Measurements from ENCODE around the gene LGALS3BP. TPM values are rescaled to one million over a fixed set of nuclear protein-coding genes. Genes with fewer than 3 reads are reported as not detected.

The LGALS3BP gene
- total RNA-seq, 1 experiment from 2014 or later = 361 TPM

- Histone ChIP-seq H3K36me3 (ENCODE audit: control insufficient read depth, insufficient read depth, low read length) (no peaks in the 10 kb centered on the region; the same call in 1 of the 2 replicates), H3K27me3 (ENCODE audit: control insufficient read depth, insufficient read depth, low read length) (no peaks in the 10 kb centered on the region), H3K4me3 (ENCODE audit: low read depth in 2 of 2, low read length in 2 of 2) (no peak overlapping the region), H3K9me3 (ENCODE audit: control insufficient read depth, insufficient read depth, low read depth, low read length) (no peaks in the 10 kb centered on the region), H3K27ac (ENCODE audit: low read length) (no peak overlapping the region), H3K4me1 (ENCODE audit: control insufficient read depth, insufficient read depth, low read length) (peaks cover 20% of the 10 kb centered on the region)
- ChIA-PET CTCF (interaction anchor here (0.6 kb wide), 1 partner anchor 171 kb away, joined by 8 read pairs; no protein-coding TSS in a partner anchor), POLR2A (no interaction called here)
- ATAC-seq (no peak), DNase-seq (ENCODE audit: low read depth, low spot score) (peak; percentile 36)
- BruUV-seq (replicated peaks) = no TSS peak
- intact Hi-C loops (cut with micrococcal nuclease; ENCODE audit: unreplicated experiment) = no loop called here
- in situ Hi-C loops (cut with HindIII; ENCODE audit: low pct_unique_long_range_greater_than_20kb, low sequenced_read_pairs) = no loop called here
- no peak for TF ChIP-seq REST (IDR thresholded peaks at IDR 0.05; ENCODE audit: insufficient read depth in 1 of 2, low read depth in 2 of 2, low read length in 1 of 2)
- TF ChIP-seq, protein P1, sequence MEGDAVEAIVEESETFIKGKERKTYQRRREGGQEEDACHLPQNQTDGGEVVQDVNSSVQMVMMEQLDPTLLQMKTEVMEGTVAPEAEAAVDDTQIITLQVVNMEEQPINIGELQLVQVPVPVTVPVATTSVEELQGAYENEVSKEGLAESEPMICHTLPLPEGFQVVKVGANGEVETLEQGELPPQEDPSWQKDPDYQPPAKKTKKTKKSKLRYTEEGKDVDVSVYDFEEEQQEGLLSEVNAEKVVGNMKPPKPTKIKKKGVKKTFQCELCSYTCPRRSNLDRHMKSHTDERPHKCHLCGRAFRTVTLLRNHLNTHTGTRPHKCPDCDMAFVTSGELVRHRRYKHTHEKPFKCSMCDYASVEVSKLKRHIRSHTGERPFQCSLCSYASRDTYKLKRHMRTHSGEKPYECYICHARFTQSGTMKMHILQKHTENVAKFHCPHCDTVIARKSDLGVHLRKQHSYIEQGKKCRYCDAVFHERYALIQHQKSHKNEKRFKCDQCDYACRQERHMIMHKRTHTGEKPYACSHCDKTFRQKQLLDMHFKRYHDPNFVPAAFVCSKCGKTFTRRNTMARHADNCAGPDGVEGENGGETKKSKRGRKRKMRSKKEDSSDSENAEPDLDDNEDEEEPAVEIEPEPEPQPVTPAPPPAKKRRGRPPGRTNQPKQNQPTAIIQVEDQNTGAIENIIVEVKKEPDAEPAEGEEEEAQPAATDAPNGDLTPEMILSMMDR (IDR thresholded peaks at IDR 0.05) = no peak
These were observed 4.8 kb downstream of the LGALS3BP start for GRCh38 chr17:78974635-78975591.

- no peak for ATAC-seq
- ChIA-PET POLR2A (no interaction called here), CTCF (no interaction called here)
- Histone ChIP-seq H3K27me3 (ENCODE audit: control insufficient read depth, insufficient read depth, low read length) (no peaks in the 10 kb centered on the region), H3K4me3 (ENCODE audit: low read depth in 2 of 2, low read length in 2 of 2) (no peak overlapping the region), H3K27ac (ENCODE audit: low read length) (no peak overlapping the region), H3K9me3 (ENCODE audit: control insufficient read depth, insufficient read depth, low read depth, low read length) (no peaks in the 10 kb centered on the region), H3K4me1 (ENCODE audit: control insufficient read depth, insufficient read depth, low read length) (peaks cover 16% of the 10 kb centered on the region), H3K36me3 (ENCODE audit: control insufficient read depth, insufficient read depth, low read length) (no peaks in the 10 kb centered on the region)
- in situ Hi-C loops (cut with HindIII; ENCODE audit: low pct_unique_long_range_greater_than_20kb, low sequenced_read_pairs) (no loop called here), intact Hi-C loops (cut with micrococcal nuclease; ENCODE audit: unreplicated experiment) (no loop called here)
- BruUV-seq (replicated peaks) = no TSS peak
- TF ChIP-seq SIN3A (IDR thresholded peaks at IDR 0.05; ENCODE audit: borderline replicate concordance, insufficient read depth, low read depth, low read length) = no peak
- TF ChIP-seq TCF7L2 (IDR thresholded peaks at IDR 0.05; ENCODE audit: low read depth, low read length) = no peak
- TF ChIP-seq POLR2AphosphoS5 (IDR thresholded peaks at IDR 0.05; ENCODE audit: low read depth, low read length) = no peak
- TF ChIP-seq, protein P1 (IDR thresholded peaks at IDR 0.05) = no peak
- TF ChIP-seq REST (IDR thresholded peaks at IDR 0.05; ENCODE audit: insufficient read depth in 1 of 2, low read depth in 2 of 2, low read length in 1 of 2) = no peak
- DNase-seq (ENCODE audit: low read depth, low spot score) = no peak
These were observed 5.8 kb downstream of the LGALS3BP start for GRCh38 chr17:78973792-78974520.

All from Panc1 (cell line).